OCI-LY1 (cell line): ENCODE measurements around the gene ROBO4.

Source experiments
- EZH2 ChIP-seq: fragments of 200-600 bp; sonication (generic), shearing (Covaris generic); IDR thresholded peaks from 2 replicates; pipeline ENCODE4 v1.8.0; 2017; ENCODE audit warnings: borderline replicate concordance, mixed run types, mild to moderate bottlenecking, antibody characterized with exemption, low read length, moderate library complexity, mixed read lengths
- TF ChIP-seq, protein P1 (sequence below): fragments of 200-600 bp; sonication (generic), shearing (Covaris generic); IDR thresholded peaks from 2 replicates; pipeline ENCODE4 v1.5.1; 2017; ENCODE audit warnings: mild to moderate bottlenecking, antibody characterized with exemption, low read length, moderate library complexity, mixed read lengths

DNA sequence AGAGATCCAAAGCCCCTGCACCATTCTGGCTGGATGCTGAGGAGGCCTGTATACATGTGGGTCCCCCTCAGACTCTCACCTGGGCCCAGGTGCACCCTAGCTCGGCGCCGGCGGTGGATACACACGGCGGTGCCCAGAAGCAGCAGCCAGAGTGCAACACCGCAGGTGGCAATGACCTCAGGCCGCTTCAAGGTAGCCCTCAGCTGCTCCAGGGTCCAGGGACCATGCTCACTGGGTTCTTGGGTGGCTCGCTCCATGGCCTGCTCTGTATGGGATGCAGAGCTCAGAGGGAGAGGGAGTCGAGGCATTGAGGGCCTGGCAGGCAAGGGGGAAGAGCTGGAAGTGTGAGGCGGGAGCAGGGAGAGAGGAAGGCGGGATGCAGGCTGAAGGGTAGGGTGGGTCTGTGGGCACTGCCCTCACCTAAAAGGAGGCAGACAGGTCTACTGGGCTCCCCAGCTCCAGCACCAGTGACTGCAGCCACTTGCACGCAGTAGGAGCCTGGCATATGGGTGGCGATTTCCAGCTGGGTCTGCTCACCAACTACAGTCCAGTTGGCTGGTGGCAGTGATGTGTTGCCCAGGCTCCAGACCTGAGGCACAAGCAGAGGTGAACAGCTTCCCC is 3.8 kb downstream of the ROBO4 start:
- TF ChIP-seq, protein P1, sequence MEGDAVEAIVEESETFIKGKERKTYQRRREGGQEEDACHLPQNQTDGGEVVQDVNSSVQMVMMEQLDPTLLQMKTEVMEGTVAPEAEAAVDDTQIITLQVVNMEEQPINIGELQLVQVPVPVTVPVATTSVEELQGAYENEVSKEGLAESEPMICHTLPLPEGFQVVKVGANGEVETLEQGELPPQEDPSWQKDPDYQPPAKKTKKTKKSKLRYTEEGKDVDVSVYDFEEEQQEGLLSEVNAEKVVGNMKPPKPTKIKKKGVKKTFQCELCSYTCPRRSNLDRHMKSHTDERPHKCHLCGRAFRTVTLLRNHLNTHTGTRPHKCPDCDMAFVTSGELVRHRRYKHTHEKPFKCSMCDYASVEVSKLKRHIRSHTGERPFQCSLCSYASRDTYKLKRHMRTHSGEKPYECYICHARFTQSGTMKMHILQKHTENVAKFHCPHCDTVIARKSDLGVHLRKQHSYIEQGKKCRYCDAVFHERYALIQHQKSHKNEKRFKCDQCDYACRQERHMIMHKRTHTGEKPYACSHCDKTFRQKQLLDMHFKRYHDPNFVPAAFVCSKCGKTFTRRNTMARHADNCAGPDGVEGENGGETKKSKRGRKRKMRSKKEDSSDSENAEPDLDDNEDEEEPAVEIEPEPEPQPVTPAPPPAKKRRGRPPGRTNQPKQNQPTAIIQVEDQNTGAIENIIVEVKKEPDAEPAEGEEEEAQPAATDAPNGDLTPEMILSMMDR: no peak
- TF ChIP-seq EZH2: no peak
